Measurements from ENCODE around the gene RBM34.
"Not testable (repeated sequence)": the region's sequence is repeated elsewhere in the genome, so short reads cannot be mapped to it uniquely, and the experiment has no call there.

GRCh38 chr1:235159284-235159683 is 1.8 kb downstream of the RBM34 start:
- not testable (repeated sequence) for TF ChIP-seq CTCF (IDR thresholded peaks at IDR 0.05 in 2 of 3, conservative IDR thresholded peaks at IDR 0.05 in 1 of 3; ENCODE audit: control insufficient read depth in 2 of 3, extremely low read depth in 1 of 3, insufficient read depth in 1 of 3, low read depth in 3 of 3, low read length in 3 of 3); GABPA (IDR thresholded peaks at IDR 0.05; ENCODE audit: low read depth); SMC3 (IDR thresholded peaks at IDR 0.05; ENCODE audit: borderline replicate concordance, low read length); EZH2 (IDR thresholded peaks at IDR 0.05; ENCODE audit: borderline replicate concordance, control insufficient read depth, low read depth, low read length); USF1 (IDR thresholded peaks at IDR 0.05; ENCODE audit: borderline replicate concordance, extremely low read length, insufficient read depth, low read depth, low read length); SMARCA5 (IDR thresholded peaks at IDR 0.05); CREB1 (IDR thresholded peaks at IDR 0.05; ENCODE audit: low read depth); MLLT1 (IDR thresholded peaks at IDR 0.05); NFYB (IDR thresholded peaks at IDR 0.05; ENCODE audit: insufficient read depth, low read depth, low read length); SMAD1 (IDR thresholded peaks at IDR 0.05; ENCODE audit: low read depth, partially characterized antibody); POLR2A (IDR thresholded peaks at IDR 0.05; ENCODE audit: low read depth, low read length); BMI1 (IDR thresholded peaks at IDR 0.05; ENCODE audit: borderline replicate concordance)

Measured in GM12878 (cell line).